B cell (primary cell): ENCODE measurements around the gene HOXD1. TPM values are rescaled to one million over a fixed set of nuclear protein-coding genes. Genes with fewer than 3 reads are reported as not detected.

Experiments
- ATAC-seq: fragments of 200-7000 bp; cut with Tn5 transposase; one replicate; pipeline ENCODE4 v1.10.0; 2021; ENCODE audit warnings: low read depth, mild to moderate bottlenecking, moderate number of reproducible peaks, moderate library complexity
- CTCF ChIA-PET: fragments of 350-600 bp; sonication (Branson Sonifier 250); formaldehyde crosslinking; loops from one replicate; lab custom pipeline; 2021; ENCODE audit warnings: antibody characterized with exemption, inconsistent platforms; lab: Charles Lee
- POLR2A ChIA-PET: fragments of 350-600 bp; sonication (Branson Sonifier 250); formaldehyde crosslinking; loops from one replicate; lab custom pipeline; 2021; ENCODE audit warnings: antibody characterized with exemption; lab: Charles Lee
- DNase-seq: peaks from one replicate; pipeline ENCODE4 v3.0.0; 2013
- H2AFZ ChIP-seq: 2 replicates; pipeline ENCODE4 v1.6.1; 2012; ENCODE audit warnings: mild to moderate bottlenecking, low read depth, low read length; ENCODE audit not compliant: insufficient read depth, poor library complexity, severe bottlenecking
- H3K27ac ChIP-seq, 2 donors: 1 replicate in 1 of 2; 2 replicates in 1 of 2; pipeline ENCODE4 v1.5.1; 2012 to 2013; ENCODE audit warnings: low read length in 2 of 2, mild to moderate bottlenecking in 2 of 2, moderate library complexity in 1 of 2
- H3K27me3 ChIP-seq, 4 experiments: fragments of 200-600 bp in 1 of 4; sonication (generic) in 1 of 4; replicated peaks in 1 of 4; 1 replicate in 2 of 4; 2 replicates in 2 of 4; pipeline versions ENCODE4 v1.6.1 to v1.7.0; 2013 to 2016; ENCODE audit warnings: low read length in 3 of 4, mild to moderate bottlenecking in 2 of 4, mixed read lengths in 1 of 4, moderate library complexity in 1 of 4; ENCODE audit not compliant: insufficient read depth in 4 of 4, control insufficient read depth in 3 of 4; ENCODE audit errors: control extremely low read depth in 1 of 4
- H3K36me3 ChIP-seq, 2 experiments: replicated peaks in 1 of 2; 1 replicate in 1 of 2; 2 replicates in 1 of 2; pipeline versions ENCODE4 v1.6.1 to v1.7.1; 2013; ENCODE audit warnings: low read length in 1 of 2; ENCODE audit not compliant: insufficient read depth in 2 of 2, control insufficient read depth in 1 of 2; ENCODE audit errors: control extremely low read depth in 1 of 2, extremely low read depth in 1 of 2
- H3K4me1 ChIP-seq, 2 donors: fragments of 200-600 bp in 1 of 2; sonication (generic) in 1 of 2; 1 replicate in 1 of 2; 2 replicates in 1 of 2; pipeline versions ENCODE4 v1.5.1 to v1.6.1; 2013 to 2017; ENCODE audit warnings: low read length in 2 of 2; ENCODE audit not compliant: control insufficient read depth in 2 of 2, insufficient read depth in 2 of 2
- H3K4me2 ChIP-seq: replicated peaks from 2 replicates; pipeline ENCODE3; 2012; ENCODE audit warnings: mild to moderate bottlenecking, low read depth, low read length; ENCODE audit not compliant: poor library complexity, severe bottlenecking
- H3K4me3 ChIP-seq, 5 experiments: fragments of 200-600 bp in 1 of 5; sonication (generic) in 1 of 5; 1 replicate in 3 of 5; 2 replicates in 2 of 5; pipeline versions ENCODE4 v1.5.1 to v1.7.0; 2011 to 2016; ENCODE audit warnings: low read length in 4 of 5, mild to moderate bottlenecking in 4 of 5, low read depth in 2 of 5, control low read depth in 1 of 5, moderate library complexity in 1 of 5; ENCODE audit not compliant: insufficient read depth in 1 of 5; ENCODE audit errors: control extremely low read depth in 1 of 5, extremely low read depth in 1 of 5
- H3K79me2 ChIP-seq: fragments of 200-600 bp; sonication (generic); one replicate; pipeline ENCODE4 v1.6.0; 2016; ENCODE audit warnings: low read length; ENCODE audit not compliant: control insufficient read depth, insufficient read depth
- H3K9ac ChIP-seq: fragments of 200-600 bp; sonication (generic); 2 replicates; pipeline ENCODE4 v1.6.1; 2017; ENCODE audit warnings: mild to moderate bottlenecking, low read length, moderate library complexity
- H3K9me3 ChIP-seq, 3 donors: one replicate each; pipeline versions ENCODE4 v1.6.1 to v1.7.1; 2013; ENCODE audit warnings: low read length in 2 of 3; ENCODE audit not compliant: control insufficient read depth in 2 of 3, insufficient read depth in 1 of 3; ENCODE audit errors: control extremely low read depth in 1 of 3
- H4K20me1 ChIP-seq: 2 replicates; pipeline ENCODE4 v1.6.0; 2012; ENCODE audit warnings: mild to moderate bottlenecking, low read length; ENCODE audit not compliant: insufficient read depth, control insufficient read depth, poor library complexity, severe bottlenecking
- H3K27ac Mint-ChIP-seq: one replicate; pipeline ENCODE4 v1.8.0; 2021; ENCODE audit warnings: mixed read lengths
- H3K27me3 Mint-ChIP-seq: one replicate; pipeline ENCODE4 v1.8.0; 2021; ENCODE audit warnings: mixed read lengths
- H3K4me1 Mint-ChIP-seq: one replicate; pipeline ENCODE4 v1.8.0; 2021; ENCODE audit warnings: mixed read lengths
- H3K4me3 Mint-ChIP-seq: one replicate; pipeline ENCODE4 v1.8.0; 2021; ENCODE audit warnings: mixed read lengths
- H3K9me3 Mint-ChIP-seq: one replicate; pipeline ENCODE4 v1.8.0; 2022; ENCODE audit warnings: mixed read lengths; ENCODE audit not compliant: insufficient read depth
- EZH2 ChIP-seq: IDR thresholded peaks from 2 replicates; pipeline ENCODE4 v1.6.1; 2012; ENCODE audit warnings: borderline replicate concordance, low read depth, mild to moderate bottlenecking, moderate library complexity, low read length; ENCODE audit not compliant: insufficient read depth, poor library complexity, severe bottlenecking
- WGBS: methylation state at CpG from one replicate; pipeline ENCODE4 v1.1.5; 2013; ENCODE audit warnings: missing lambda C conversion rate; ENCODE audit not compliant: insufficient coverage; 5-methylcytosine and 5-hydroxymethylcytosine counted together
- intact Hi-C: fragments of 100-400 bp; cut with micrococcal nuclease; formaldehyde crosslinking; loops from one replicate; pipeline ENCODE4 v1.10.0; 2022
- polyA plus RNA-seq: library from polyadenylated mRNA; depleted of rRNA; stranded (reverse); fragments of >200 nt; gene quantifications from 2 replicates; pipeline ENCODE4 v1.2.3, GENCODE V29; 2012
- total RNA-seq, 2 donors: library from RNA; stranded (reverse); fragments of 120-200 nt in 1 of 2; gene quantifications; 1 replicate in 1 of 2; 2 replicates in 1 of 2; pipeline versions ENCODE4 v1.2.3 to v1.2.4, GENCODE V29; 2013 to 2022
- TF ChIP-seq, protein P1 (sequence below): fragments of 200-600 bp; IDR thresholded peaks from one replicate; pipeline ENCODE4 v1.8.0; 2022; ENCODE audit warnings: antibody characterized with exemption, mild to moderate bottlenecking

HOXD1 gene
- total and polyA plus RNA-seq, 2 donors (not counting 1 experiment from before 2014, with no cell fraction given) = not detected

DNA sequence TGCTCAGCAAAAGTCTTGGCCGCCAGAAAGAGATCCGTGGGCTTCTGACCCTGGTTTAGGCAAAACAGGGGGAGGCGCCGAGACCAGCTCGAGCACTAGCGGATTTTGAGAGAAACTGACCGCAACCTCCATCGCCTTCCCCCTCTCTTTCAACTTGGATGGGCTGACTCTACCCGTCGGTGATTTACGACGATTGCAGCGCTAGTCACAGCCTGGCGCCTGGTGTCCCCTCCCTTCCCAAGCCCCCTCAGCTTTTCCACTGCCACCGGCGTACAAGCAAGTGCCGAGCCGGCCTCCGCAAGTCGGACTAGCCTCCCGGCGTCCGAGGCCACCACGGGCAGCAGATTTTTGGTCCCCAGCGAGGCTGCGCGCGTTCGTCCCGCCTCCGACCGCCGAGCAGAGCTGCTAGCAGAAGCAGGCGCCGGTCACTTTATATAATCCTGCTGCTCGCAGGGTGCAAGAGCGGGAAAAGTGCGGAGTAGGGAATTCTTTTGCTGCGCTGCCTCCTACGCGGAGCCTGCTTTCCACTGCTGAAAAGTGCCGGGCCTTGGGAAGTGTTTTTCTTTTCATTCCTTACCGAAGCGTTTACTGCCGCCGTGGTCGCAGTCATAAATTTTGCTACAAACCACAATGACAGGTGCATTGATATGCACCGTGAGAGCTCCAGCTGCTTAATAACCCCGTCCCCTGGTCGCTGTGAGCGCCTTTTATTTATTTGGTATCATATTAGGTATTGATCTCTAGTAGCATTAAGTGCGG lies 23.7 kb upstream of the HOXD1 start:
- H3K9ac ChIP-seq = no peak overlapping the region
- no peaks in the 10 kb centered on the region for H3K36me3 ChIP-seq
- no peak for DNase-seq
- H3K4me1 ChIP-seq = peaks cover 4 to 11% of the 10 kb centered on the region in 2 donors
- peaks cover 6% of the 10 kb centered on the region for H3K4me1 Mint-ChIP-seq
- H3K27me3 ChIP-seq = peaks cover 0 to 84% (median 60%) of the 10 kb centered on the region in 4 experiments
- WGBS = 9% methylated on average over 52 of the region's 52 CpGs
- H4K20me1 ChIP-seq = no peaks in the 10 kb centered on the region
- no peak overlapping the region for H3K4me3 ChIP-seq
- no peak overlapping the region for H3K4me3 Mint-ChIP-seq
- TF ChIP-seq, protein P1, sequence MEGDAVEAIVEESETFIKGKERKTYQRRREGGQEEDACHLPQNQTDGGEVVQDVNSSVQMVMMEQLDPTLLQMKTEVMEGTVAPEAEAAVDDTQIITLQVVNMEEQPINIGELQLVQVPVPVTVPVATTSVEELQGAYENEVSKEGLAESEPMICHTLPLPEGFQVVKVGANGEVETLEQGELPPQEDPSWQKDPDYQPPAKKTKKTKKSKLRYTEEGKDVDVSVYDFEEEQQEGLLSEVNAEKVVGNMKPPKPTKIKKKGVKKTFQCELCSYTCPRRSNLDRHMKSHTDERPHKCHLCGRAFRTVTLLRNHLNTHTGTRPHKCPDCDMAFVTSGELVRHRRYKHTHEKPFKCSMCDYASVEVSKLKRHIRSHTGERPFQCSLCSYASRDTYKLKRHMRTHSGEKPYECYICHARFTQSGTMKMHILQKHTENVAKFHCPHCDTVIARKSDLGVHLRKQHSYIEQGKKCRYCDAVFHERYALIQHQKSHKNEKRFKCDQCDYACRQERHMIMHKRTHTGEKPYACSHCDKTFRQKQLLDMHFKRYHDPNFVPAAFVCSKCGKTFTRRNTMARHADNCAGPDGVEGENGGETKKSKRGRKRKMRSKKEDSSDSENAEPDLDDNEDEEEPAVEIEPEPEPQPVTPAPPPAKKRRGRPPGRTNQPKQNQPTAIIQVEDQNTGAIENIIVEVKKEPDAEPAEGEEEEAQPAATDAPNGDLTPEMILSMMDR = no peak
- TF ChIP-seq EZH2 = no peak
- CTCF ChIA-PET = no interaction called here
- POLR2A ChIA-PET = no interaction called here
- H3K9me3 ChIP-seq = peaks cover 0 to 58% (median 0%) of the 10 kb centered on the region in 3 donors
- intact Hi-C loops = no loop called here
- peaks cover 76% of the 10 kb centered on the region for H3K27me3 Mint-ChIP-seq
- peak overlapping the region; percentile 25 for H2AFZ ChIP-seq
- H3K27ac ChIP-seq = no peak overlapping the region
- no peak for ATAC-seq
- no peaks in the 10 kb centered on the region for H3K79me2 ChIP-seq
- no peak overlapping the region for H3K27ac Mint-ChIP-seq
- H3K4me2 ChIP-seq = no peak overlapping the region
- no peaks in the 10 kb centered on the region for H3K9me3 Mint-ChIP-seq

DNA sequence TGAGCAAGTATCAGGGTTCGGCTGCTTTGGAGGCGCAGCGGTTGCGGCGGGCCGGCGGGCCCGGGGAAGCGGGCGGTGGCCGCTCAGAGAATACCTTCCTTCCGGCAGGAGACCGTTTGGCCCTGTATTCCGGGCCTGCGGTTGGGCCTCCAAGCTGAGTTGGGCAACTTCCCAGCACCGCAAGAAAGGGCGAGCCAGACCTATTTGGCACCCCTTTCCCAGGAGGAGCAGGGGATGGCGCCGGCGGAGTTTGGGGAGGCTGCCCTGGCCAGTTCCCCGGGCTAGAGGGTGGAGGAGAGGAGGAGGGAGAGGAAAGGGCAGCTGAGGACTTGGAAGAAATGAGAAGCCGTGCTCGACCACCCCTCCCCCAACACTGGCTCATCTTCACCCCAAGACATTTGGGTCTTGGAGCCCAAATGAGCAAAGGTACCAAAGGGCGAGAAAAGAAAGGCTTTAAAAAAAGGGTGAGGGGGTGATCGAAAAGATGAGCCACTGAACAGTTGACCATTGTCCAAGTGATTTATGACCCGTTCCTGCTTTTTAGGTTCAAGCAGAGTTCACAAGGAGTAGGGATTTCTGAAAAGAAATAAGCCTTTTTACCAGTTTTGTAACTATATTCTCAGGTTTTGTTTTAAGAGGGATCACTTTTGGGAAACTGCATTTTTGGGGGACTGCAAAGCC lies 23.0 kb upstream of the HOXD1 start:
- no peaks in the 10 kb centered on the region for H3K9me3 Mint-ChIP-seq
- no peaks in the 10 kb centered on the region for H3K36me3 ChIP-seq
- no peak overlapping the region for H3K4me3 Mint-ChIP-seq
- ChIA-PET POLR2A (no interaction called here), CTCF (no interaction called here)
- no peak overlapping the region for H3K4me3 ChIP-seq
- no peak overlapping the region for H3K4me2 ChIP-seq
- intact Hi-C loops = no loop called here
- no peaks in the 10 kb centered on the region for H4K20me1 ChIP-seq
- no peak overlapping the region for H3K9ac ChIP-seq
- DNase-seq = no peak
- H3K79me2 ChIP-seq = no peaks in the 10 kb centered on the region
- 4% methylated on average over 19 of the region's 26 CpGs for WGBS
- peak overlapping the region; percentile 25 for H2AFZ ChIP-seq
- no peak for ATAC-seq
- H3K4me1 Mint-ChIP-seq = peaks cover 6% of the 10 kb centered on the region
- no peak overlapping the region for H3K27ac ChIP-seq
- TF ChIP-seq, protein P1 = no peak
- no peak for TF ChIP-seq EZH2
- peaks cover 0 to 82% (median 58%) of the 10 kb centered on the region in 4 experiments for H3K27me3 ChIP-seq
- H3K27ac Mint-ChIP-seq = no peak overlapping the region
- H3K4me1 ChIP-seq = peaks cover 4 to 11% of the 10 kb centered on the region in 2 donors
- H3K27me3 Mint-ChIP-seq = peaks cover 78% of the 10 kb centered on the region
- H3K9me3 ChIP-seq = peaks cover 0 to 51% (median 0%) of the 10 kb centered on the region in 3 donors
